Mucosa of gallbladder (tissue), 1 donor: ENCODE data around the gene RMND1. TPM values are rescaled to one million over a fixed set of nuclear protein-coding genes. Genes with fewer than 3 reads are reported as not detected.
"Not testable (repeated sequence)": the region's sequence is repeated elsewhere in the genome, so short reads cannot be mapped to it uniquely, and the experiment has no call there.

Source experiments
- DNase-seq: peaks from one replicate; pipeline ENCODE4 v3.0.0-alpha.2; 2020; ENCODE audit warnings: low spot score
- total RNA-seq: library from RNA; stranded (reverse); gene quantifications from one replicate; pipeline ENCODE4 v1.2.1, GENCODE V29; 2021
- donor health status: DM: no; HTN: no; CAD: no.

The RMND1 gene, protein sequence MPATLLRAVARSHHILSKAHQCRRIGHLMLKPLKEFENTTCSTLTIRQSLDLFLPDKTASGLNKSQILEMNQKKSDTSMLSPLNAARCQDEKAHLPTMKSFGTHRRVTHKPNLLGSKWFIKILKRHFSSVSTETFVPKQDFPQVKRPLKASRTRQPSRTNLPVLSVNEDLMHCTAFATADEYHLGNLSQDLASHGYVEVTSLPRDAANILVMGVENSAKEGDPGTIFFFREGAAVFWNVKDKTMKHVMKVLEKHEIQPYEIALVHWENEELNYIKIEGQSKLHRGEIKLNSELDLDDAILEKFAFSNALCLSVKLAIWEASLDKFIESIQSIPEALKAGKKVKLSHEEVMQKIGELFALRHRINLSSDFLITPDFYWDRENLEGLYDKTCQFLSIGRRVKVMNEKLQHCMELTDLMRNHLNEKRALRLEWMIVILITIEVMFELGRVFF
- 16.0 TPM for total RNA-seq

GRCh38 chr6:151451950-151452749 lies at the start of gene RMND1:
RMND1 (minus strand) TSS chr6:151452126; CDS start chr6:151445811, 6,315 bp downstream.
- peak; percentile 100 for DNase-seq

DNA sequence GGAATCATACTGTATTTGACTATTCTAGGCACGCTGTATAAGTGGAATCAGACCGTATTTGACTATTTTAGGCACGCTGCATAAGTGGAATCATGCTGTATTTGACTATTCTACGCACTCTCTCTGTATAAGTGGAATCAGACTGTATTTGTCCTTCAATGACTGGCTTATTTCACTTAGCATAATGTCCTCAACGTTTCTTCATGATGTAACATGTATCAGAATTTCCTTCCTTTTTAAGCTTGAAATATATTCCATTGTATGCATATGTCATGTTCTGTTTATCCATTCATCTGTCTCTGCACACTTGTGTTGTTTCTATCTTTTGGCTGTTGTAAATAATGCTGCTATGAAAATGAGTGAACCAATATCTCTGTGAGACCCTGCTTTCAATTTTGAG lies 47.6 kb upstream of the RMND1 start:
- no peak for DNase-seq

- no peak for DNase-seq
These were observed 46.4 kb upstream of the RMND1 start for GRCh38 chr6:151498327-151498726.

- no peak for DNase-seq
These were observed 46.0 kb upstream of the RMND1 start for GRCh38 chr6:151497905-151498304.

- DNase-seq = no peak
These were observed 43.5 kb upstream of the RMND1 start for GRCh38 chr6:151495380-151495779.

- DNase-seq = no peak
These were observed 43.0 kb upstream of the RMND1 start for GRCh38 chr6:151494936-151495320.

GRCh38 chr6:151494235-151494935 lies 42.5 kb upstream of the RMND1 start:
- peak; percentile 42 for DNase-seq

GRCh38 chr6:151493804-151494234 lies 41.9 kb upstream of the RMND1 start, which contains the start of gene CCDC170:
CCDC170 (plus strand) TSS chr6:151494017; CDS start chr6:151494129, 112 bp downstream.
- DNase-seq = peak; percentile 23

GRCh38 chr6:151493161-151493803 lies 41.4 kb upstream of the RMND1 start:
- DNase-seq = no peak

- no peak for DNase-seq
These were observed 39.1 kb upstream of the RMND1 start for GRCh38 chr6:151490996-151491395.

- DNase-seq = no peak
These were observed 36.3 kb upstream of the RMND1 start for GRCh38 chr6:151488226-151488625.

- DNase-seq = no peak
These were observed 32.1 kb upstream of the RMND1 start for GRCh38 chr6:151483994-151484393.

GRCh38 chr6:151482290-151482689 lies 30.4 kb upstream of the RMND1 start:
- no peak for DNase-seq

DNA sequence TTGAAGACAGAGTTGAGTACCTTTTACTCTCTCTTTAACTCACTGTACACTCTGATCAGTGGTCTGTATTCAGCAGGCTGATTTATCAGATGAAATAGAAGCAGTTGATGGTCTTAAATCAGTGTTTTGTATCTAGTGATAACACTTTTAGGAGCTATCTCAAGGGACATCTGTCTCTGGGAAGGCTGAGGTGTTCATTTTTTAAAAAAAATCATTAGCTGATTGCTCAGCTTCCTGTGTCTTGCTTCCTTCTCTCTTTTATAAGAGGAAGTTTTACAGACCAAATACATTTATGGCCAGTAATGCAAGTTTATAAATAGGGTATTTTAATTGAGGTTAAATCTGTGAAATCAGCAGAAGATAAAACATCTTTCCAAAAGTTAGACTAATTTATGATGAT lies 29.9 kb upstream of the RMND1 start:
- DNase-seq = no peak

- no peak for DNase-seq
These were observed 26.7 kb upstream of the RMND1 start for GRCh38 chr6:151478670-151479069.

DNA sequence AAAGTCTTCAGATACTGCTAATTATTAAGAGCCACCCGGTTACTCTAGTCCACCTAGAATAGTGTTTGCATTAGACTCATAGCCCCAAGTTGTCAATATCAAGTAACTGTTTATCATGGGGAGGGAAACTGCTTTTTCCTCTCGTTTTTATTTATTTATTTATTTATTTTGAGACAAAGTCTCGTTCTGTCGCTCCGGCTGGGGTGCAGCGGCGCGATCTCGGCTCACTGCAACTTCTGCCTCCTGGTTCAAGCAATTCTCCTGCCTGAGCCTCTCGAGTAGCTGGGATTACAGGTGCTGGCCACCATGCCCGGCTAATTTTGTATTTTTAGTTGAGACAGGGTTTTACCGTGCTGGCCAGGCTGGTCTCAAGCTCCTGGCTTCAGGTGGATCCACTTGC lies 25.8 kb upstream of the RMND1 start:
- DNase-seq = no peak

DNA sequence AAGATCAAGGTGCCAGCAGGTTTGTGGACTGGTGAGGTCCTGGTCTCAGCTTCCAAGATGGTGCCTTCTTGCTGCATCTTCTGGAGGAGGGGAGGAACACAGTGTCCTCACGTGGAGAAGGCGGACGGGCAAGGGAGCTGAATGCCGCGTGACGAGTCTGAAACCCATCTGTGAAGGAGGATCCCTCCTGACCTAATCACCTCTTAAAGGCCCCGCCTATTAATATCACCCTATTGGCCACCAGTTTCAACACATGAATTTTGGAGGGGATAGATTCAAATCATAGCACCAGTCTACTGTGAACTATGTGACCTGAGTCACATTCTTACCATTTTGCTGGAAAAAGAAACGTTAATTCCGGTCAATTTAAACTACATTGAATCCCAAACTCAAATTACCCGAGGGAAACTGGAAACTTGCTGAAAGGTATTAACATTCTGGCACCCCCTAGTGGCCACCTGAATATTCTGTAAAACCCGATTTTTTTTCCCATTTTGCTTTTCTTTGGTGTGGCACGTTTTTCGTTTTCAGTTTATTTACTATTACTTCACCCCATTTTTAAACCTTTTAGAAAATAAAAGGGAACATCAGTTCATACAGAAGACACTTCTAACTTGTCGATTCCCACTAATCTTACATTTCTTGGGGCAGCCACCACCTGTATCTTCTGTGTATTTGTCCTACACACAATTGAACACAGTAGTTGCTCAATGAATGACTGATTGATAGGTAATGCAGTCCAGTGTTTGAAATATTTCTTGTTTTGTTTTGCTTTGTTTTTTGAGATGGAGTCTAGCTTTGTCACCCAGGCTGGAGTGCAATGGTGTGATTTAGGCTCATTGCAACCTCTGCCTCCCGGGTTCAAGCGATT lies 24.0 kb upstream of the RMND1 start:
- DNase-seq = peak; percentile 42

GRCh38 chr6:151464702-151465101 lies 12.8 kb upstream of the RMND1 start:
- DNase-seq = no peak

DNA sequence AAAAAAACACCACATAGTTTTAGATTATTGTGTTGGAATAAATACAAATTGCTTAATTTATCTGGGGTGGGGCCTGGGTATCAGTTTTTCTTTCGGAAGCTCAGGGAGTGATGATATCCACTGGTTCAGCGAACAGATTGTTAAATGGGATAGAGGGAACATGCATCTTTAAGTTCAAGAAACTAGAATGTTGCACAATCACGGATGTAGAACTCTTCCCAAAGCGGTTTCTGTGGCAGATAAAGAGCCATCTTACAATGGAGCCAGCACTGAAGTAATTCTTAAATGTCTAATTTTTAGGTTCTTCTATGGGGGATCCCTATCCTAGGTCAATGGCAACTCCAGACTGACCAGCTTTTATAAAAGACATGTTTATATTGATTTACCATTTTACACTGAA lies 9.7 kb upstream of the RMND1 start:
- no peak for DNase-seq

DNA sequence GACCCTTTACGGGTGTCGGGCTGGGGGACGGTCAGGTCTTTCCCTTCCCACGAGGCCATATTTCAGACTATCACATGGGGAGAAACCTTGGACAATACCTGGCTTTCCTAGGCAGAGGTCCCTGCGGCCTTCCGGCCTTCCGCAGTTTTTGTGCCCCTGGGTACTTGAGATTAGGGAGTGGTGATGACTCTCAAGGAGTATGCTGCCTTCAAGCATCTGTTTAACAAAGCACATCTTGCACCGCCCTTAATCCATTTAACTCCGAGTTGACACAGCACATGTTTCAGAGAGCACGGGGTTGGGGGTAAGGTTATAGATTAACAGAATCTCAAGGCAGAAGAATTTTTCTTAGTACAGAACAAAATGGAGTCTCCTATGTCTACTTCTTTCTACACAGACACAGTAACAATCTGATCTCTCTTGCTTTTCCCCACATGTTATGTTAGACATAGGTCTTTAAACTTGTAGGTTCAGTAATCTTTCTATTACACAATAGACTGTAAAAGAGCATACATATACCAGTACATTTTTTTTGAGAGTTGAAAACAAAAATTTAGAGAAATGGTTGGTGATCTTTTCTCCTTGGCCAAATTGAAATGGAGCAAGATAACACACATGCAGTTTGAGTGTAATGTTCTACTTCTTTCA lies 3.9 kb upstream of the RMND1 start:
- DNase-seq = not testable (repeated sequence)
